HG02938 (cell line): ENCODE measurements around the gene PPP6C.
"Not testable (repeated sequence)": the region's sequence is repeated elsewhere in the genome, so short reads cannot be mapped to it uniquely, and the experiment has no call there.

Source experiments
- ATAC-seq: cut with Tn5 transposase; IDR thresholded peaks from one replicate; pipeline ENCODE4 v1.9.1; 2021; ENCODE audit warnings: mild to moderate bottlenecking, moderate library complexity; ENCODE audit not compliant: unreplicated experiment

Gene PPP6C

GRCh38 chr9:125183054-125183453 lies 6.5 kb downstream of the PPP6C start:
- no peak for ATAC-seq

DNA sequence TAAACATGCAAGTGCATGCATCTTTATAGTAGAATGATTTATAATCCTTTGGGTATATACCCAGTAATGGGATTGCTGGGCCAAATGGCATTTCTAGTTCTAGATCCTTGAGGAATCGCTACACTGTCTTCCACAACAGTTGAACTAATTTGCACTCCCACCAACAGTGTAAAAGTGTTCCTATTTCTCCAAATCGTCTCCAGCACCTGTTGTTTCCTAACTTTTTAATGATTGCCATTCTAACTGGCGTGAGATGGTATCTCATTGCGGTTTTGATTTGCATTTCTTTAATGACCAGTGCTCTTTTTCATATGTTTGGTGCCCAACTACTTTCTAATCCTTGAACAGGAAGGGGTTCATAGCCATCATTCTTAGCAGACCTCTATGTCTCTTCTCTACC lies 7.8 kb downstream of the PPP6C start:
- not testable (repeated sequence) for ATAC-seq

DNA sequence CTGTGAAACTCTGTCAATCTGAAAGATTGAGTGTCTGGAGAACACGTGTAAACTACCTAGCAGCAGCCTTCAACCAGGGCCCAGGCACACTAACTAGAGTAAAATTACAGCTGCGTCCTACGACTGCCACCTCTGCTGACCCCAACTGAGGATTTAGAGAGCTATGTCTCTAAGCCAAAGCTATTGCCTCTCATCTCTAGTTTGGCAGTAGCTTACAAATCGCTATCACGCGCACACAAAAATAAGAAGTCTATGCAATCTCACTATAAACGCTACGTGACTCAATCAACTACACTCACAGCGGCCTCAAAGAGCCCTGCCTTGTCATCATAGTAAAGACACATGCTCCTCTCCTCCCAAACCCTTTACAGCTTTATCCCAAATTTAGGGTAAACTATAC lies 8.7 kb downstream of the PPP6C start:
- no peak for ATAC-seq

DNA sequence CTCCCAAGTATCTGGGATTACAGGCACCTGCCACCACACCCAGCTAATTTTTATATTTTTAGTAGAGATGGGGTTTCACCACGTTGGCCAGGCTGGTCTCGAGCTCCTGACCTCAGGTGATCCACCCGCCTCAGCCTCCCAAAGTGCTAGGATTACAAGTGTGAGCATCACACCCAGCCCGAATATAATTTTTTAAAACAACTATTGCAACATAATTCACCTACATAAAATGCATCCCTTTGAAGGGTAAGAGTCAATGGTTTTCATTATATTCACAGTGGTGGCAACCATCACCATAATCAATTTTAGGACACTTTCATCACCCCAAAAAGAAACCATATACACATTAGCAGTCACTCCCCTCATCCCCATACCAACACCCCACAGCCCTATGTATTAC lies 9.8 kb downstream of the PPP6C start:
- not testable (repeated sequence) for ATAC-seq

DNA sequence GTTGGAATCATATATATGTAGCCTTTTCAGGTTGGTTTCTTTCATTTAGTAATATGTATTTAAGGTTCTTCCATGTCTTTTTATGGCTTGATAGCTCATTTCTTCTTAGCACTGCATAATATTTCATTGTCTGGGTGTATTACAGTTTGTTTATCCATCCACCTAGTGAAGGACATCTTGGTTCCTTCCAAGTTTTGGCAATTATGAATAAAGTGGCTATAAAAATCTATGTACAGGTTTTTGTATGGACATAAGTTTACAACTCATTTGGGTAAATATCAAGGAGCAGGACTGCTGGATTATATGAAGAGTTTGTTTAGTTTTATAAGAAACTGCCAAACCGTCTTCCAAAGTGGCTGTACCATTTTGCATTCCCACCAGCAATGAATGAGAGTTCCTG lies 11.7 kb downstream of the PPP6C start:
- ATAC-seq, result no peak

DNA sequence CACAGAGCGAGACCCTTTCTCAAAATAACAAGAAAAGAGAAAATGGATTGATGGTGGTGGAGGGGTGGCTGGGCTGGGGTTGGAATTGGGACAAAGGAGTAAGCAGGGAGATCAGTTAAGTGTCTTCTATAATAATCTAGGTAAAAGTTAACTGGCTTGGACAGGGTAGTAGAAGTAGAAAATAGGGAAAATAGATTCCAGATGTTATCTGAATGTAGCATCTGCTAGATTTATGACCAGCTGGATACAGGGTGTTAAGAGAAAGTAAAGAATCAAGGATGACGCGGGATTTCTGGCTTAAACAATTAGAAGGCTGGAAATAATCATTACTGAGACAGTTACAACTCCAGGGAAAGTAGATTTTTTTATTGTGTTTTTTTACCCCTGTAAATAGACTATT lies 13.0 kb downstream of the PPP6C start:
- no peak for ATAC-seq

GRCh38 chr9:125172031-125172755 lies 17.4 kb downstream of the PPP6C start:
- ATAC-seq, result no peak

GRCh38 chr9:125169895-125170294 lies 19.7 kb downstream of the PPP6C start:
- no peak for ATAC-seq

GRCh38 chr9:125166762-125167161 lies 22.8 kb downstream of the PPP6C start:
- no peak for ATAC-seq

GRCh38 chr9:125162891-125163290 lies 26.7 kb downstream of the PPP6C start:
- not testable (repeated sequence) for ATAC-seq

GRCh38 chr9:125161284-125161918 lies 28.2 kb downstream of the PPP6C start:
- ATAC-seq, result no peak

DNA sequence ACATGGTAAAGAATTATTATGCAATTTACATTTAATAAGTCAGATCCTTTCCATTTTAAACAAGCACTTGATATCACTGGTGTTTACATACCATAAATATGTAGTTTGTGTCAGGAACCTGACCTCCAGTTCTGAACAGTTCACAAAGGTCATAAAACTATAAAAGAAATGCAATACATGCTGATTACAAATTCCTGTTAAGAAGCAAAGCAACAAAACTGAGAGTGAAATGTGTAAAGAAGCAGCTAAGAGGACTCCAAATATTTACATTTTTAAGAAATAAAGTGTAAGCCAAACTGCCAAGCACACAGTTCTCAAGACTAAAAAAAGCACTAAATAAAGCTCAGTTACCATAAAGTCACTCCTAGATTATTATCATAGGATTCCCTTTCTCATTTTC lies 28.9 kb downstream of the PPP6C start:
- ATAC-seq, result no peak

- no peak for ATAC-seq
These were observed 33.1 kb downstream of the PPP6C start for GRCh38 chr9:125156551-125156950.

GRCh38 chr9:125153712-125154367 lies 35.8 kb downstream of the PPP6C start:
- ATAC-seq, result no peak

DNA sequence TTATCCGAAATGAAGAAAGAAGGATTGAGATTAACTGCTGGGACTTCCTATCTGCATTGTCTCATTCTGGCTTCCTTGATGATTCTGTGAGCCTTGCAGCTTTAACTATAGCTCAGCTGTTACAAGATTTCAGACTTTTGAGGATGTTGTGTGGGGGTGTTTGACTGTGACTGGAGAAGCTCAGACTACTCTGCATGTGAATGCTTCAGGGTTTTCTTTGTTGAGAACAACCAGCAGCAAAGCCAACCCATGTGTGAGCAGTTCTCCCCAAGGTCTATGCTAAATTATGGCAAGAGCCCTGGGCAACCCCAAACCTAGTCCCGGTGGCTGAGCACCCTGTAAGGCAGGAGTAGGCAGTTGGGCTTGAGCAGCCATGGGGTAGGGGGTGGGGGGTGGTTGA lies 37.9 kb downstream of the PPP6C start:
- ATAC-seq, result no peak

- no peak for ATAC-seq
These were observed 39.0 kb downstream of the PPP6C start for GRCh38 chr9:125150349-125151245.

GRCh38 chr9:125147401-125147951 lies 42.1 kb downstream of the PPP6C start:
- ATAC-seq, result no peak

DNA sequence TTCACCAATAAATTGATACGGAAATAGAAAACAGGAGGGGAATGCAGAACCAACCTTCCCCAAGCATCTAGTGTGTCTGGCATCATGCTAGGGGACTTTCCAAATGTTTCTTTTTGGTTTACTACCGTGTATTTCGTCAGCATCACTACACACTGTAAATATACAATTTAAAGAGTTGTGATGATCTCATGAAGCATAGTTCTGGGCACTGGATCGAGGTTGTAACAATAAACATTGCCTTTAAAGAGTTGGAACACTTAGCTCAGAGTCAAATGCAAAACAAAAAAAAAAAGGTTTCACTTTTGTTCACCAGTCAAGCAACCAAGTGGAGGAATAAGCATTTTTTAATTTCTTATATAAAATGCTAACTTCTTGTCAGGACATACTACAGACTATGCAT lies 43.4 kb downstream of the PPP6C start:
- no peak for ATAC-seq

DNA sequence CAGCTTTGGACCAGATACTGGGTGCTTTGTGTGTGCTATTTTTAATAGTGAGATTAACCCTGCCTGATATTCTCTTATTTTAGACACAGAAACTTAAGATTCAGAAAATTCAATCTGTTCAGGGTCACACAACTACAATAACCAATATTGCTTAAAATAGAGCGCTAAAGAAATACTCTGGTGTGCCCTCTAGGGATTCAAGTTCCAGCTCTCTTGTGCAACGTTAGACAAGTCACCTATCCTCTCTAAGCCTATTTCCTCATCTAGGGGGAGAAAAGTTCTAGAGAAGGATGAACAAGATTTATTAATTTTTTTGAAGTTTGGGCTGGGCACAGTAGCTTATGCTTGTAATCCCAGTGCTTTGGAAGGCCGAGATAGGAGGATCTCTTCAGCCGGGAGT lies 44.2 kb downstream of the PPP6C start:
- ATAC-seq, result no peak

DNA sequence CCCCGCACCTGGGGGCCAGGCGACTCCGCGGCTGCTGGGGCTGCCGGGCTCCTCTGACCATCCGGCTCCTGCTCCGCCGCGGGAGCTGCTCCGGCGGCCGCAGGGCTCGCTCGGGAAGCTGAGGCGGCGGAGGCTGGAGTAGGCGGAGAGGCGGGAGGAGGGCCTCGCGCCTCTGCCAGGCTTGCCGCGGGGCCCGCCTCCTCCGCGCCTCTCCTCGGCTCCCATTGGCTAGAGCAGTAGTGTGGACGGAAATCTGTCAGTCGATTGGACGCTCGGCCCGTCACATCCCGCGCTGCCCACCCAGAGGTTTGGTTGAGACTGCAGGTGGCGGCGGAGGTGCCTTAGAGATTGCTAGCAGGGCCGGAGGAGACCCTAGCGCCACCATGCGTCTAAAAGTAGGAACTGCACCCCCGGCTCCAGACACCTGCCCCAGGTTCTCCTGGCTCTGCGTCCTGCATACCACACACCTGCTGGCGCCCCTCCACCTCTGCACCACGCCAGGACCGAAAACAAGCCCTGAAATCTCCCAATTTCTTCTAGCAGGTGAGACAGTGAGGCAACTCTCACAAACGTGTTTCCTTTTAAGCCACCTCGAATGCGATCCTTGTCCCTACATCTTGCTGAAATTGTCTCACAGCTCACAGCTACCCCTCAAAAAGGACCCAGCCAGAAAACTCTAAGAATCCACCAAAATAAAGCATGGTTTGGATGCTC lies 46.1 kb downstream of the PPP6C start, which contains the start of gene SCAI:
Gene SCAI (minus strand): TSS at position 152 of the 714 bp plus-strand sequence. CDS start 91 bp downstream, at position 61.
- peak; percentile 99 for ATAC-seq
